HG03139 (cell line): ENCODE measurements around the gene LYG2.
"Not testable (repeated sequence)": the region's sequence is repeated elsewhere in the genome, so short reads cannot be mapped to it uniquely, and the experiment has no call there.

Experiments
- ATAC-seq: cut with Tn5 transposase; IDR thresholded peaks from one replicate; pipeline ENCODE4 v1.9.1; 2021; ENCODE audit not compliant: unreplicated experiment

The LYG2 gene

DNA sequence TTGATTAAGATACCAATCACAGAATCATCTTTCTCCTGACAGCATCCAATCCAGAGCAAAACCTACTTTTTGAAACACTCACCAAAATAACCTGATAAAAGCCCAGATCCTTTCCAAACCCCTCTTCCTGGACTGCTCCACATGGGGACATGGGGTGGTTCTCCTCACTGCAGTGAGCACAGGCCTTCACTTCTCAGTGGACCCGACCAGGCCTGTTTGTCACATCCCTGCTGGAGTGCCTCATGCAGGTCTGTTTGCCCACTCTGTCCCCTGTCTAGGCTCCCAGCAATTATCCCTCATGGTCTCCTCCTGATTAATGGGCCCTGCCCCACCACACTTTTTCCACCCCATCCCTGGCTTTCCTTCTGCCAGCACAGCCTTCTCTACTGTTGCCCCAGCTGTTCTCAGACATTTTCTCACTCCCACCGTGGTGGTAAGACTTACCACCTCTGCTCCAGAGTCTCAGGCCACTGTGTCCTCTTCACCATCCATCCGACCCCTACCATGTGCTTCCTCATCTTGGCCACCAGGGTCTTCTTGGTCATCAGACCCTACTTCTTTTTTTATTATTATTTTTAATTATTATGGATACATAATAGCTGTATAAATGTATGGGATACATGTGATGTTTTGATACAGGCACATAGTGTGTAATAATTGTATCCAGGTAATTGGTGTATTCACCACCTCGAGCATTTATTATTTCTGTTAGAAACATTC, 53.3 kb downstream of the LYG2 start:
- no peak for ATAC-seq

- no peak for ATAC-seq
Measured at GRCh38 chr2:99200076-99200800, 55.2 kb downstream of the LYG2 start.

DNA sequence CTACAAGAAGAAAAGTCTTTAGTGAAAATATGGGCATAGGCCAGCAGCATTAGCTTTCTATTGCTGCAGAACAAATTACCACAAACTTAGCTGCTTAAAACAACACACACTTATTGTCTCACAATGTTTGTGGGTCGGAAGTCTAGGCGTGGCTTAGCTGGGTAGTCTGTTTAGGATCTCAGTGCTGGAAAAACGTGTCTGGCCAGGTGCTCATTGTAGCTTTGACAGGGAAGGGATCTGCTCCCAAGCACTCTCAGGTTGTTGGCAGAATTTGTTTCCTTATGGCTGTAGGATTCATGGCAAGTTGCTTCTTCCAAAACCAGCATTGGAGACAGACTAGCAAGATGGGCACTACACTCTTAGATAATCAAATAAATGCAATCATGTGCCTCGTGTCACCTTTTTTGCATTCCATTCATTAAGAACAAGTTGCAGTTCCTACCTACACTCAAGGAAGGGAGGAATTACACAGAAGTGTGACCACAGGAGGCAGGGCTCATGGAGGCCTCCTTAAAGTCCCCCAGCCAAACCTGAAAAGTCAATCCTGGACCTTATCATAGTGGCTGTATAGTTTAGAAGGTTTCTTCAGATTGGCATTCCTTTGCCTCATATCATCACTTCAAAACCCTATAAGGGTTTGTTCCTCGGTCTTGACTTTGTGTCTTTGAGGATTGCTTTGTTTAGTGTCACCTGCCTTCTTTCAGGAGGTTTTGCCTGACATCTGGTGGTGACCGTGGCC, 57.2 kb downstream of the LYG2 start:
- ATAC-seq: no peak

GRCh38 chr2:99192364-99192763, 63.1 kb downstream of the LYG2 start:
- ATAC-seq: not testable (repeated sequence)
